ENCODE data around the gene PRMT2.

DNA sequence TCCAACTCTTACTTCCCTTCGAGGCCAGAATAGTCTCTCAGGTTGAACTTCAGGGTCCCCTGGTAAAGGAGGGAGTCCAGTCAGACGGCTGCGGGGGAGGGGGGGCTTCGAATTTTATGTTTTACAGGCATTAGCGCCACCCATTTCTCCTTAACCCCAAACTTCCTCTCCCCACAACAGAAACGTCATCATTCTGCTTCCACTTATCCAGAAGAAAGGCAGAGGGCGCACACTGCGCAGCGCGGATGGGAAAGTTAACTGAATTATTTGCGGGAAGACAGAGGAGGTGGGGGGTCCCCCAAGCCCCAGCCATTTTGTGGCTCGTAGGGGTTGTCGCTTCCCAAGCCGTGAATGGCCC lies 529 bp upstream of the PRMT2 start:
- TF ChIP-seq, protein P1, sequence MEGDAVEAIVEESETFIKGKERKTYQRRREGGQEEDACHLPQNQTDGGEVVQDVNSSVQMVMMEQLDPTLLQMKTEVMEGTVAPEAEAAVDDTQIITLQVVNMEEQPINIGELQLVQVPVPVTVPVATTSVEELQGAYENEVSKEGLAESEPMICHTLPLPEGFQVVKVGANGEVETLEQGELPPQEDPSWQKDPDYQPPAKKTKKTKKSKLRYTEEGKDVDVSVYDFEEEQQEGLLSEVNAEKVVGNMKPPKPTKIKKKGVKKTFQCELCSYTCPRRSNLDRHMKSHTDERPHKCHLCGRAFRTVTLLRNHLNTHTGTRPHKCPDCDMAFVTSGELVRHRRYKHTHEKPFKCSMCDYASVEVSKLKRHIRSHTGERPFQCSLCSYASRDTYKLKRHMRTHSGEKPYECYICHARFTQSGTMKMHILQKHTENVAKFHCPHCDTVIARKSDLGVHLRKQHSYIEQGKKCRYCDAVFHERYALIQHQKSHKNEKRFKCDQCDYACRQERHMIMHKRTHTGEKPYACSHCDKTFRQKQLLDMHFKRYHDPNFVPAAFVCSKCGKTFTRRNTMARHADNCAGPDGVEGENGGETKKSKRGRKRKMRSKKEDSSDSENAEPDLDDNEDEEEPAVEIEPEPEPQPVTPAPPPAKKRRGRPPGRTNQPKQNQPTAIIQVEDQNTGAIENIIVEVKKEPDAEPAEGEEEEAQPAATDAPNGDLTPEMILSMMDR (IDR thresholded peaks at IDR 0.05): peak; percentile 21 to 30 (median 24)
- no peak for TF ChIP-seq POLR2A (IDR thresholded peaks at IDR 0.05; ENCODE audit: low read depth)
- no peak for TF ChIP-seq EP300 (IDR thresholded peaks at IDR 0.05)
